Activated naive CD8-positive, alpha-beta T cell treated with anti-CD3 and anti-CD28 coated beads, Interleukin-2, amount 10 ng/mL, durations not matched to agents 7 days and 5 days (primary cell): Measurements from ENCODE around the gene OAF. TPM values are rescaled to one million over a fixed set of nuclear protein-coding genes. Genes with fewer than 3 reads are reported as not detected.

Experiments
- ATAC-seq: fragments of 150-1000 bp; cut with Tn5 transposase; one replicate; pipeline ENCODE4 v1.10.0; 2021; ENCODE audit warnings: low read depth, moderate library complexity
- POLR2A ChIA-PET: fragments of 350-600 bp; sonication (Branson Sonifier 250); formaldehyde crosslinking; loops from one replicate; lab custom pipeline; 2021; ENCODE audit warnings: antibody characterized with exemption; lab: Charles Lee
- DNase-seq: peaks from one replicate; pipeline ENCODE4 v3.0.0; 2021
- H3K27ac Mint-ChIP-seq: one replicate; pipeline ENCODE4 v1.8.0; 2022; ENCODE audit warnings: mild to moderate bottlenecking, mixed read lengths
- H3K27me3 Mint-ChIP-seq: one replicate; pipeline ENCODE4 v1.8.0; 2022; ENCODE audit warnings: mild to moderate bottlenecking, moderate library complexity, mixed read lengths
- H3K36me3 Mint-ChIP-seq: one replicate; pipeline ENCODE4 v1.8.0; 2021; ENCODE audit warnings: mild to moderate bottlenecking, mixed read lengths
- H3K4me1 Mint-ChIP-seq: one replicate; pipeline ENCODE4 v1.8.0; 2021; ENCODE audit warnings: mixed read lengths
- H3K4me3 Mint-ChIP-seq: one replicate; pipeline ENCODE4 v1.8.0; 2022; ENCODE audit warnings: mild to moderate bottlenecking, moderate library complexity, mixed read lengths
- H3K9me3 Mint-ChIP-seq: one replicate; pipeline ENCODE4 v1.8.0; 2021; ENCODE audit warnings: mixed read lengths
- total RNA-seq, 2 experiments: library from RNA; stranded (reverse); gene quantifications; one replicate each; pipeline ENCODE4 v1.2.3, GENCODE V29; 2021

OAF gene
- total RNA-seq, 2 experiments from 2014 or later: 2.4 to 5.5 TPM

DNA sequence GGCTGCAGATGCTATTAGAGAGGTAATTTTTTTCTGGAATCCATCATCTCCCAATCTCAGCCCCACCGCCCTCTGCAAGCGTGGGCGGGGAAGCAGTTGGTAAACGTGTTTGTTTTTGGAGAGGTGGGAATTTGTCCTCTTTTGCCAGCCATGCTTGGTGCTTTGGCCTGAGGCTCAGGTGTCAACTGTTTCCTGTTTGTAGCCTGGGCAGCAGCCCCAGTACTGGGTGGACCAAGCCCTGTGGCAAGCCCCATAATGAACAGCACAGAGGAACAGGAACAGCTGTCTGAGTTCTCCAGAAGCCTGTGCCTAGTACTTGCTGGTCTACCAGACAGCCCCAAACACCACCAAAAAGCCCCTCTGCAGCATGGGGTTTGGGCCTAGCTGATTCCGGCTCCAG, 68.7 kb downstream of the OAF start:
- no peak for DNase-seq
- POLR2A ChIA-PET: no interaction called here
- Mint-ChIP-seq H3K9me3 (no peaks in the 10 kb centered on the region), H3K4me1 (no peaks in the 10 kb centered on the region), H3K4me3 (no peak overlapping the region), H3K27me3 (peaks cover 24% of the 10 kb centered on the region), H3K36me3 (no peaks in the 10 kb centered on the region), H3K27ac (no peak overlapping the region)
- no peak for ATAC-seq

Other genes starting within 250 kb of the OAF start
- gene TRIM29, start 72.9 kb upstream of the OAF start, total RNA-seq: not detected
- not detected for gene POU2F3, start 29.1 kb downstream of the OAF start, total RNA-seq
- gene TLCD5, start 114.3 kb downstream of the OAF start, total RNA-seq: under 1 TPM; 0.77 to 0.86 TPM
- 10 to 100 TPM; 14.7 to 15.8 TPM for gene ARHGEF12, start 125.4 kb downstream of the OAF start, total RNA-seq